GM18498 (cell line): ENCODE results near the gene PIAS4.

Experiments used
- ATAC-seq: cut with Tn5 transposase; IDR thresholded peaks from one replicate; pipeline ENCODE4 v1.9.1; 2021; ENCODE audit warnings: mild to moderate bottlenecking, moderate library complexity; ENCODE audit not compliant: unreplicated experiment

Gene PIAS4

GRCh38 chr19:4068047-4068966 lies 60.8 kb downstream of the PIAS4 start:
- ATAC-seq = no peak

DNA sequence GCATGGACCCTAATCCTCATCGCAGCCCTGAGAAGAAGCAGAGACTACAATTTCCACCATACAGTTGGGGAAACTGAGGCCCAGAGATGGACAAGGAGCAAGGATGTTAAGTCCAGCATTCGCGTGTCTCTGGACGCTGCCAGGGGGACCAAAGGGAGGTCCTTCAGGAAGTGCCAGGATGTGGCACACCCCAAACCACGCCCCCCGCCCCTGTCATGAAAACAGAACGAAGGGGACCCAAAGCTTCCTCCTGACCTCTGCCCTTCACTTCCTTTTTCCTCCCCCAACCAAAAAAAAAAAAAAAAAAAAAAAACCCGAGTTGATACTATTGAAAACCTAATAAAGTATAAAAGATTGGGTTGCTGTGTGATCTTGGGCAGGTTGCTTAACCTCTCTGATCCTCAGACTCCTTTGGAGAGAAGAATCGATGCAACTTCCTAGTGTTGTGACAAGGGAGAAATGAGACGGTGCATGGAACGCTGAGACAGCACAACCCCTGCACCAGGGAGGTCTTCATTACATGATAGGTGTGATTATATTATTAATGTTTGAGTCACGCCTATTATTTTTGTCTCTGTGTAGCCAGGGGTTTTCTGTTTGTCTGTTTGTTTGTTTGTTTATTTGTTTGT lies 61.9 kb downstream of the PIAS4 start:
- ATAC-seq = no peak

DNA sequence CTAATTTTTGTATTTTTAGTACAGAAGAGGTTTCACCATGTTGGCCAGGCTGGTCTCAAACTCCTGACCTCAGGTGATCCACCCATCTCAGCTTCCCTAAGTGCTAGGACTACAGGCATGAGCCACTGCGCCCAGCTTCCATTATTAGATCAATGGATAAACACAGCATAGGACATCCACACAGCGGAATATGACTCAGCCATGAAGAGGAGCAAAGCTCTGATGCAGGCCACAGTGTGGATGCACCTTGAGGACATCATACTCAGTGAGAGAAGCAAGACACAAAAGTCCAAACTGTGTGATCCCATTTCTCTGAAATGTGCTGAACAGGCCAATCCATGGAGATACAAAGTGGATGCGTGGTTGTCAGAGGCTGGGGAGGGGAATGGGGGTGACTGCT lies 64.1 kb downstream of the PIAS4 start:
- ATAC-seq = no peak

- no peak for ATAC-seq
Measured at GRCh38 chr19:4075373-4075772, 67.8 kb downstream of the PIAS4 start.

GRCh38 chr19:4077007-4077374 lies 69.5 kb downstream of the PIAS4 start:
- ATAC-seq = no peak

DNA sequence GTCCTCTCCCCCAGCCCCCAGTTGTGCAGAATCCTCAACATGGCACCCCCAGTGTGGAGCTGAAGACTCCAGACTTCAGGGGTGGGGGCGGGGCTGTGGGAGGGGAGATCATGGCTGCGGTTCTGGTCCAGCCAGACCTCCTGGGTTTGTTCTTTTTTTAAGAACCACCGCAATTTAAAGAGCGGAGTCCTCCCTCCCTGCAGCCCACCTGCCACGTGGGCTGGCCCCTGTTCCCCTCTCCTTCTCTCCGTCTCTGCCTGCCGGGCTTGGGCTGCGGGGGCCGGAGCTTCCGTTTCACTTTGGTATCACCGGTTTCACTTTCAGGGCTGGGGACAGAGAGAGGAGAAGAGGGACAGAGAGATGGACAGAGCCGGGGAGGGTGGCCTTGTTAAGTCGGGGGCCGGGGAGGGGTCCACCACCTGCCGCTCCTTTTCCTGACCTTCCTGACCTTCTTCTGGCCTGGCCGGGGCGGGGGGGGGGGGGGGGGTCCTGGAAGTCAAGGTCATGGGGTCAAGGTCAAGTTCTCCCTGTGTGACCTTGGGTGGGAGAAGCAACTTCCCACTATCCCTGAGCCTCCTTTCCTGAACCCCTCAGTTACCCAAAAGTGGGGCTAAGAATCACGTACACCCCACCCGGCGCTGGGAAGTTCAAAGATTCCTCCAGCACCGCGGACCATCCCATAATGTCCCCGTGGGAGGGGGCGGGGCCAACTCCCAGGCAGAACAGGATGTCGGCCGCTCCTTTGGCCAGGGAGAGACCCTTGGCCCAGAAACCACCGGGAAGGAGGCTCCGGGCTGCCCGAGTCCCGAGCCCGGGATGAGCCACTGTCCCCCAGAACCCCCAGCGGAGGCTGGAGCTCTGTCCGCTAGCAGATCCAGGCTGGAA lies 70.5 kb downstream of the PIAS4 start:
- ATAC-seq = no peak

- no peak for ATAC-seq
Measured at GRCh38 chr19:4080473-4080872, 72.9 kb downstream of the PIAS4 start.

- no peak for ATAC-seq
Measured at GRCh38 chr19:4081441-4082129, 74.0 kb downstream of the PIAS4 start.

GRCh38 chr19:4082172-4082571 lies 74.6 kb downstream of the PIAS4 start:
- ATAC-seq = no peak

GRCh38 chr19:4083677-4084546 lies 76.4 kb downstream of the PIAS4 start:
- ATAC-seq = no peak

- ATAC-seq = no peak
Measured at GRCh38 chr19:4084547-4084877, 77.0 kb downstream of the PIAS4 start.

- no peak for ATAC-seq
Measured at GRCh38 chr19:4086411-4086867, 78.9 kb downstream of the PIAS4 start.

GRCh38 chr19:4087787-4088679 lies 80.5 kb downstream of the PIAS4 start:
- ATAC-seq = no peak

GRCh38 chr19:4088975-4089374 lies 81.4 kb downstream of the PIAS4 start:
- no peak for ATAC-seq
